HG02970 (cell line): ENCODE measurements around the gene CELF5.

Source experiments
- ATAC-seq: cut with Tn5 transposase; IDR thresholded peaks from one replicate; pipeline ENCODE4 v1.9.1; 2021; ENCODE audit warnings: mild to moderate bottlenecking, moderate library complexity, moderate number of reproducible peaks; ENCODE audit not compliant: unreplicated experiment, low FRiP score

CELF5 gene

DNA sequence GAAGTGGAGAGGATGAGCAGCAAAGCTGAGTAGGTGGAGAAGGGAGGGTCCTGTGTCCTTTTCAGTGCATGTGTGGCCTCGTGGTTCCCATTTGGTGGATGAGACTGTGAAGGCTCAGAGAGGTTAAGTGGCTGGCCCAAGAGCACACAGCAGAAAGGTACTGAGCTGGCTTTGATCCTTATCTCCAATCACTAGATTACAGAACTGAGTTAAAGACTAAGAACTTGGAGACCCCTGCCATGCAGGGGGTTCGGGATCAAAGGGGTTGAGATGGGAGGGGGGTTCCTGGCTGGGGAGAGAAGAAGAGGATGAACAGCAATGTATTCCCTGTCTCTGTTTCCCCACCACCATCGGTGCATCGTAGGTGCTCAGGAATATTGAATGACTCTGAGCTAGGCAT lies 11.8 kb downstream of the CELF5 start:
- ATAC-seq: no peak

DNA sequence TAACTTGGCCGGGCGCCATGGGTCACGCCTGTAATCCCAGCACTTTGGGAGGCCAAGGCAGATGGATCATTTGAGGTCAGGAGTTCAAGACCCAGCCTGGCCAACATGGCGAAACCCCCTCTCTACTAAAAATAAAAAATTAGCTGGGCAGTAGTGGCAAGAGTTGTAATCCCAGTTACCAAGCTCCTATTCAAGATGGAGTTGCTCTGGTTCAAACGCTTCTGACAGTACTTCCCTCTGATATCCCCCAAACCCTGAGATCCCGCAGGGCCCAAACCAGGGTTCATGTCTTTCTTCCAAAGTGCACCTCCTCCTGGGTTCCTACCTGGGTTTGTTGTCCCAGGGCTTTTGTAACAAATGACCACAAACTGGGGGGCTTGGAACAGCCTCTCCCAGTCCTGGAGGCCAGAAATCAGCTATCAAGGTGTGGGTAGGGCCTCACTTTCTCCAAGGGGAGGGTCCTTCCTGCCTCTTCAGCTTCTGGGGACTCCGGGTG lies 13.7 kb downstream of the CELF5 start:
- no peak for ATAC-seq

DNA sequence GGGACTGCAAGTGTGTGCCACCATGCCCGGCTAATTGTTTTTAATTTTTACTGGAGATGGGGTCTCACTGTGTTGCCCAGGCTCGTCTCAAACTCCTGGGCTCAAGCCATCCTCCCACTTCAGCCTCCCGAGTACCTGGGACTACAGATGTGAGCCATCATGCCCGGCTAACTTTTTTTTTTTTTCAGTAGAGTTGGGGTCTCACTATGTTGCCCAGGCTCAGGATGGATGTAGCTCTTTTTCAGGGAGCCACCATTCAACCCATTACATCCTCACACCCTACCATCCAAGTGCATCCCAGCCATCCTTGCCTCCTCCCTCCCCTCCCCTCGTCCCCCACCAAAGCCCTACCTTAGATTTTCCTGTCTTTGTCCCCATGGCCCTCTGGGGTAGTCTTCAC lies 14.9 kb downstream of the CELF5 start:
- ATAC-seq: no peak

DNA sequence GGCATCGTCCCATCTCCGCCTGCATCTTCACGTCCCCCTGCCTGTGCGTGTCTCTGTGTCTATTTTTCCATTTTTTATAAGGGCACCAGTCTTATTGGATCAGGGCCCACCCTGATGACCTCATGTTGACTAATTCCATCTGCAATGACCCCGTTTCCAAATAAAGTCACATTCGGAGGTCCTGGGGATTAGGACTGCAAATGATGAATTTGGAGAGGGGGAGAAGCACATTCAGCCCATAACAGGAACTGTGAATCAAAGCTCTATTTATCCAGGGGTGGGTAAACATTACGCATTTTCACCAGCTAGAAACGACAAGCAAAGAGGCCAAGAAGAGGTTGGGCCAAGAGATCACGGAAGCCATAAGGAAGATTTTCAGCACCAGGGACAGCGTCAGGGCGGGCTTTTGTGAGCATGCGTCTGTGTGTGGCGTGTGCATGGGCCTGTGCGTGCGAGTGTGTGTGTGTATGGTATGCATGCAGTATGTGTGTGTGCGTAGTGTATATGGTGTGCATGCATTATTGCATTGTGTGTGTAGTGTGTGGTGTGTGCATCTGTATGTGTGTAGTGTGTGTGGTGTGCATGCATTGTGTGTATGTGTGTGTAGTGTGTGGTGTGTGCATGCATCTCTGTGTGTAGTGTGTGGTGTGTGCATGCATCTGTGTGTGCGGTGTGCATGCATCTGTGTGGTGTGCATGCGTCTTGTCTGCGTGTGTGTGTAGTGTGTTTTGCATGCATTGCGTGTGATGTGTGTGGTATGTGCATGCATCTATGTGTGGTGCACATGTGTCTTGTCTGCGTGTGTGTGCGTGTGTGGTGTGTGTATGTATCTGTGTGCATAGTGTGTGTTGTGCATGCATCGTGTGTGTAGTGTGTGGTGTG lies 19.6 kb downstream of the CELF5 start:
- no peak for ATAC-seq

DNA sequence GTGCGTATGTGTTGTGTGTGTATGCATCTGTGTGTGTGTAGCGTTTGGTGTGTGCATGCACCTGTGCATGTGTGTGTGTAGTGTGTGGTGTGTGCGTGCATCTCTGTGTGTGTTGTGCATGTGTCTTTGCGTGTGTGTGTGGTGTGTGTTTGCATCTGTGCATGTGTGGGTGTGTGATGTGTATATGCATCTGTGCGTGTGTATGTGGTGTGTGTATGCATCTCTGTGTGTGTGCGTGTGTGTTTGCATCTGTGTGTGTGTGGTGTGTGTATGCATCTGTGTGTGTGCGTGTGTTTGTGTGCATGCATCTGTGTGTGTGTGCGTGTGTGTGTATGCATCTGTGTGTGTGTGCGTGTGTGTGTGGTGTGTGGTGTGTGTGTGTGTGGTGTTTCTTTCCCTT lies 20.6 kb downstream of the CELF5 start:
- ATAC-seq: no peak

DNA sequence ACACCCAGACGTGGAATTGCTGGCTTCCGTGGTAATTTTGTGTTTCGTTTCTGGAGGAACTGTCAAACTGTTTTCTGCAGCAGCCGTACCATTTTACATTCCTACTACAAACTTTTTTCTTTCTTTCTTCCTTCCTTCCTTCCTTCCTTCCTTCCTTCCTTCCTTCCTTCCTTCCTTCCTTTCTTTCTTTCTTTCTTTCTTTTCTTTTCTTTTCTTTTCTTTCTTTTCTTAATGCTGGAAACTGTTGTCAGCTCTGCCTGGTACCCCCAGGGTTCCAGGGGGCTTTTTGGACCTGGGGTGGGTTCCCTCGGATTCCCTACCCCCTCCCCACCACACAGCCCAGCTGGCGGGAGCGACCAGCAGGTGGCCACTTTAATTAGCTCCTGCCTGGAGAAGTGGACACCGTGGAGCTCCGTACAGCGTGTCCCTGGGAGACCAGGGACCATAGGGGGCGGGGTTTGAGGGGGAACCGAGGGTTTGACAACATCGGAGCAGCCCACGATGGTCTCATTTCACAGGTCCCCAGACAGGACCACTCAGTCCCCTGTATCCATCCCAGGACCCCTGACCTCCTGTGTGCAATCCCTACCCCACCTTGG lies 24.4 kb downstream of the CELF5 start:
- ATAC-seq: no peak

DNA sequence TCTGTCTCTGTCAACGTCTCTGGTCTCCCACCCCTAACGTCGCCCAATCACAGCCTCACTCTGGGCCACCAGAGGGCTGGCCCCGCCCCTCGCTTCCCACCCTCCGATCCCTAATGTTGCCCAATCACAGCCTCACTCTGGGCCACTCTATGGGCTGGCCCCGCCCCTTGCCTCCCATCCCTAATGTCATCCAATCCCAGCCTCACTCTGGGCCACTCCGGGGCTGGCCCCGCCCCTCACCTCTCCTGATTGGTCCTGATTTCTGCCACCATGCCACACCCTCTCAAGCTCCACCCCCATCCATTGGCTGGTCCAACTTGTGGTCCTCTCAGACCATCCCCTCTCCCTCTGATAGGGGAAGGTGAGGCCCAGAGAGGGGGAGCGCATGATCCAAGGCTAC lies 24.9 kb downstream of the CELF5 start:
- ATAC-seq: no peak

DNA sequence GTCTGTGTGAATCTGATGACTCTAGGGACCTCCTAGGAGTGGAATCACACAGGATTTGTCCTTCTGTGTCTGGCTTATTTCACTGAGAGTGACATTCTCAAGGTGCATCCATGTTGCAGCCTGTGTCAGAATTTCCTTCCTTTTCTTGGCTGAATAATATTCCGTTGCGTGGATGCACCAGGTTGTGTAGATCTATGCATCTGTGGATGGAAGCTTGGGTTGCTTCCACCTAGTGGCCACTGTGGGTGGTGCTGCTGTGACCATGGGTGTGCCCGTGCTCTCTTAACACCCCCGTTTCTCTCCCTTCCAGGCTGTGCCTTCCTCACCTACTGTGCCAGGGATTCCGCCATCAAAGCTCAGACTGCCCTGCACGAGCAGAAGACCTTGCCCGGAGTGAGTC lies 26.2 kb downstream of the CELF5 start:
- no peak for ATAC-seq

DNA sequence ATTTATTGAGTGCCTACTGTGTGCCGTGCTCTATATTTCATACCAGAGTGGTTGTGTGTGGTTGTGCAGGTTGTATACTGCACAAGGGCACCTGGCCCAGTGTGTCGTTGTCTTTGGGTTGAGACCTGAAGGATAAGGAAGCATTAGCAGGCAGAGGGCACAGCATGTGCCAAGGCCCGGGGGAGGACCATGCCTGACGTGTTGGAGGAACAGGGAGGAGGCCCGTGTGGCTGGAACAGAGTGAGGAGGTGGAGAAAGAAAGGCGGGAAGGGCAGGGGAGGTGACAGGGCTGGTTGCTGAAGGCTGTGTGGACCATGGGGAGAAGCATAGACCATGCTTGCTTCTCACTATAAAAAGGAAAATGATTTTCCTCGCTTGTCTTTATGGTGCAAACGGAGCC lies 26.8 kb downstream of the CELF5 start:
- no peak for ATAC-seq

DNA sequence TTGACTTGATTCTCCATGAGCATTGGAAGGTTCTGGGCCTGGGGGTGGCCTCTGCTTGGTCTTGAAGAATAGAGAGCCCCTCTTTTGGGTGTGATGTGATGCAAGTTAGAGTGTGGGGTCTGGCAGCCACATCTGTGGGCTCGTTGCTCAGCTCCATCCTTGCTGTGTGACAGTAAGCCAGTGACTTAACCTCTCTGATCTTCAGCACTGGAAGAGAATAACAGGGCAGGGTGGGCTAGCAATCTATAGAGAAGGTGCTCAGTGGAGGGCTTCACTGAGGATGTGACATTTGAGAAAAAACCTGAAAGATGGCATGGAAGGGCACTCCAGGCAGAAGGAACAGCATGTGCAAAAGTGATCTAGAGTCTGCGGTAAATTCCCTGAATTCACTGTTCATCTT lies 28.2 kb downstream of the CELF5 start:
- no peak for ATAC-seq

DNA sequence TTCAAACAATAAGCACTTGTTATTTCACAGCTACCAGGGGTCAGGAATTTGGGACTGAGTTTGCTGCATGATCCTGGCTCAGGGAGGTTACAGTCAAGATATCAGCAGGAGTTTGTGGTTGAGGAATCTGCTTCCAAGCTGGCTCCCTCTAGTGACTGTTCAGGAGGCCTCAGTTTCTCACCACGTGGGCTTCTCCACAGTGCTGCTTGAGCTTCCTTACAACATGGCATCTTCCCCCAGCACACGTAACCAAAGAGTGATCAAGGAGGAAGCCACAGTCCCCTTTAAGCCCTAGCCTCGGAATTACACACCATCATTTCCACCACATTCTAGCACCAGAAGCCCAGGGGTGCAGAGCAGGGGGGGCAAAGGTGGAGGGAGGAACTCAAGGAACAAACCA lies 28.8 kb downstream of the CELF5 start:
- ATAC-seq: no peak

DNA sequence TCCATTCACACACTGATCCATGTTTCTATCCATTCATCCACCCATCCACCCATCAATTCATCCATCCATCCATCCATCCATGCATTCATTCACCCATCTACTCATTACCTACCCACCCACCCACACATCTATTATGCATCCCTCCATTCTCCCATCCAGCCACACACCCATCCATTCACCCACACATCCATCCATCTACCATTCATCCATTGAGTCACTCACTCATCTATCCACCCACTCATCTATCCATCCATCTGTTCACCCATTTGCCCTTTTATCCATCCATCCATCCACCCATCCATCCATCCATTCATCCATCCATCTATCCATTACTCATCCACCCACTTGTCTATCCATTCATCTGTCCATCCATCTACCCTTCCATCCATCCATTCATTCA lies 30.1 kb downstream of the CELF5 start:
- no peak for ATAC-seq

DNA sequence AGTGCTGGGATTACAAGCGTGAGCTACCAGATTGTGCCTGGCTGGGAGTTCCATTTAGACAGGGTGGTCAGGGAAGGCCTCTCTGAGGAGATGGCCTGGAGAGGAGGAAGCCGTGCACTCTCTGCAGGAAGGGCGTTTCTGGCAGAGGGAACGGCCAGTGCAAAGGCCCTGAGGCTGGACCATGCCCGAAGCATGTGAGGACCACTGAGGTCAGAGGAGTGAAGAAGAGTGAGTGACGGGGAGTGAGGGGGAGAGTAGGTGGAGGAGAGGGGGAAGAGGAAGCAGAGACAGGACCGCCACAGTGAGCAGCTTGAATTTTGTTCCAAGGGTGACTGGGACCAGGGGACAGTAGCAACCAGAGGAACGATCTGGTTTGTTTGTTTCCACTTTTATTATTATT lies 32.6 kb downstream of the CELF5 start:
- no peak for ATAC-seq

DNA sequence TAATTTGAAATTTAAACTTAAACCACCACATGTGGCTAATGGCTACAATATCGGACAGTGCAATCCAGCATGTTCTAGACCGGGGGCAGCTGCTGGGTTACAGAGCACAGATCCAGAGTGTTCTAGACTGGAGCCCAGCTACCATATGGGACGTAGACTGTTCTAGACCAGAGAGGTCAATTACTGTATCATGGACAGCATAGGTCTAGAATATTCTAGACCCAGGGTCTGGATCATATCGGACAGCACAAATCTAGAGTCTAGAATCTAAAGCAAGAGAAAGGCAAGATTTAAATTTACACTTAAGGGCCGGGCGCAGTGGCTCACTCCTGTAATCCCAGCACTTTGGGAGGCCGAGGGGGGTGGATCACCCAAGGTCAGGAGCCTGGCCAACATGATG lies 37.9 kb downstream of the CELF5 start:
- ATAC-seq: no peak

DNA sequence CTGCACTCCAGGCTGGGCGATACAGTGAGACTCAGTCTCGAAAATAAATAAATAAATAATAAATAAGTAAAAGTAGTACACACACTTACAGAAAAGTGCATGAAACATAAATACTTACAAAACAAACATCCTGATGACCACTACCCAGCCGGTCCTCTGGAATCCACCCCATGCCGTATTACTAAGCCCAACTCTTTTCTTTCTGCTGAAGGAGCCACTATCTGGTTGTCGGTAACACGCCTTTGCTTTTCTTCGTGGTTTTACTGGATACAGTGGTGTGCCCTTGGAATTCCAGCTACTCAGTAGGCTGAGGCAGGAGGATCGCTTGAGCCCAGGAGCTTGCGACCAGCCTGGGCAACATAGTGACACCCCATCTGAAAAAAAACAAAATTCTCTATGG lies 39.4 kb downstream of the CELF5 start:
- ATAC-seq: no peak

DNA sequence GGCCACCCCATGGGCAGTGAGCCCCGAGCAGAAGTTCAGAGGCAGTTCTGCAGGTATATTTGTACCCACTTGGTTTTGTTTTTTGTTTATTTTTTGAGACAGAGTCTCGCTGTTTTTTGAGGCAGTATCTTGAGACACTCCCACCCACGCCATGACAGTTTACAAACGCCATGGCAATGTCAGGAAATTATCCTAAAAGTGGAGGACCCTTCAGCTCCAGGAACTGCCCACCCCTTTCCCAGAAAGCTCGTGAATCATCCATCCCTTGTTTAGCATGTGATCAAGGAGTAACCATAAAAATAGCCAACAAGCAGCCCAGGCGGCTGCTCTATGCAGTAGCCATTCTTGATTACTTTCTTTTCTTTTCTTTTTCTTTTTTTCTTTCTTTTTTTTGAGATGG lies 41.0 kb downstream of the CELF5 start:
- no peak for ATAC-seq

DNA sequence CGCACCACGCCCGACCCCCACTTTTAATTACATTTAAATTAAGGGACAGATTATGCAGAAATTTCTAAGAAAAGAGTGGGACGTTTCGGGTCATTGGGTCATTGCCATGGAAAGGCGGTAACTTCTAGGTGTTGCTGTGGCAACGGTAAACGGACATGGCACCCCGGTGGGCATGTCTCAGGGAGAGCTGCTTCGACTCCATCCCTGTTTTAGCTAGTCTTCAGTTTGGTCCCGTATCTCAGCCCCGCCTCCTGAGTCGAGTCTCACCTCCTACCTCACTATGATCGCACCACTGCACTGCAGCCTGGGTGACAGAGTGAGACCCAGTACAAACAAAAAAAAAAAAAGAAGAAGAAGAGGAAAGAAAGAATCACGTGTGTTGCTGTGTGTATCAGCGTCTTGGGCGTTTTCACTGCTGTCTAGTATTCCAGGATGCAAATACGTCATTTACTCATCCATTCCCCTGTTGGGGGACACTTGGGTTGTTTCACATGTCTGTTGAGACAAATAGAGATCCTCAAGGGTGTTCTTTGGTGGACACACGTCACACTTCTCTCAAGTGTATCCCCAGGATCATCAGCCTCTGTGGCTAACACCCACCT lies 41.7 kb downstream of the CELF5 start:
- ATAC-seq: no peak

DNA sequence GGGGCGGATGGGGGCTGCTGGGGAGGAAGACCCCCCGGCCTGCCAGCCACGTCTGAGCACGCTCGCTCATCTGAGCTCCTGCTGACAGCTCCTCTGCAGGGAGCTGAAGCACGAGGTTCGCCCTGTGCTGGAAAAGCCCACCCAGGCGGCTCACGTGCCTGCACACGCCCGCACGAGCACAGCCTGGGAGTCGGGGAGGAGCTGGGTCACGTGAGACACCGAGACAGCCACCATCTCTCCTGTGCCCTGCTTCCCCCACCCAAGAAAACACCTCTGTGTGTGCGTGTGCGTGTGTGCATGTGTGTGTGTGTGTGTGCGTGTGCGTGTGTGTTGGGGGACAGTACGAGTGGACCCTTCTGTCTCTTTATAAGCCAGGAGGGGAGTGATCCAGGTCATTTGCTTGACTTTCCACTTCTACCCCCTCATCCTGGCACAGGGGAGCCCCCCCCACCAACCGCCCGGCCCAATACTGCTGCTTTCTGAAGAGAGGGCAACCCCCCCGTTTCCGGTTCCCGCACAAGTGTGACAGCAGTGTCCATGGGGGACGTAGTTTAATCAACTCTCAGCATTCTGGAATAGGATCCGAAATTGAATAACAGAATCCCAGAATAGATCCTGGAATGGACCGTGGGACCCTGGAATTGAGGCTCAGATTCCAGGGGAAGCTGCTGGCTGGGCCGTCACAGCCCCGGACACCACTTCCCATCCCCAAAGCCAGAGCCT lies 42.5 kb downstream of the CELF5 start:
- ATAC-seq: no peak

DNA sequence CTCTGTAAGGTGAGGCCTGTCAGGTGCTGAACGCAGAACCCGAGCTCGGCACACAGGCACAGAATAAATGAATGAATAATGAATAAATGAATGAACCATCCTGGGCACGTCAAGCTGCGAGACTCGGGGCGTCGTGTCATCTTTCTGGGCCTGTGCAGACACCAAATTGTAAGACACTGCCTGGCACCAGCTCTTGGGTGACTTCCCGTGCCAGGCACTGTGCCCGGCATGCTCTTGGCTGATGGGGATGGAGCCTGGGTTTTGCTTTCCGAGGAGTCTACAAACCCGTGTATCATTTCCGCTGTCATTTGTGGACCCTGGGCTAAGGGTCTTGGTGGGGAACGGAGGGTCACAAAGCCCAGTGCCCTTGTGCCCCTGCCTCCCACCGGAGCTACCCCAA lies 43.9 kb downstream of the CELF5 start:
- ATAC-seq: no peak

DNA sequence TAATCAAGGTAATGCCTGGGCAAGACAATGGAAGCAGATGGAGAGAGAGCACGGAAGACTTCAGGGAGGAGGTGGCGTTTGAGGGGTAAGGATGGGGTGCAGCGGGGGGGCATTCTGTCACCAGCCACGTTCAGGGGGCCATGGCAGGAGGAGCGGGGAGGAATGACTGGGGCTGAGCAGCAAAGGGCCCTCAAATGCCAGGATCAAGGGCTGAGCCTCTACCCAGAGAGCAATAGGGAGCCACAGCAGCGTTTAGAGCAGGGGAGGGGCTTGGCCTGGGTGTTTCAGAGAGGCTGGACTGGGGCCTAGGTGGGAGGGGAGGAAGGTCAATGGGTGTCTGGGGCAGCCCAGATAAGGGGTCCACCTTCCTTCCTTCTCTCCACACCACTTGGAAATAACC lies 44.3 kb downstream of the CELF5 start:
- ATAC-seq: no peak
